Upper lobe of left lung (tissue), 6 donors: ENCODE results near the gene MEGF11. TPM values are rescaled to one million over a fixed set of nuclear protein-coding genes. Genes with fewer than 3 reads are reported as not detected.

Experiments used
- ATAC-seq, 2 donors: fragments of 200-7000 bp; cut with Tn5 transposase; one replicate each; pipeline ENCODE4 v1.9.1; 2022; ENCODE audit warnings: mild to moderate bottlenecking in 2 of 2, moderate library complexity in 2 of 2; ENCODE audit not compliant: low FRiP score in 2 of 2
- DNase-seq, 2 donors: peaks; one replicate each; pipeline ENCODE4 v3.0.0-alpha.2; 2019 to 2020
- H3K27ac ChIP-seq, 4 donors: fragments of 200-600 bp; sonication (generic); one replicate each; pipeline ENCODE4 v1.5.1; 2016 to 2019
- H3K27me3 ChIP-seq, 4 donors: fragments of 200-600 bp; sonication (generic); one replicate each; pipeline ENCODE4 v1.5.1; 2017 to 2019
- H3K36me3 ChIP-seq, 4 donors: fragments of 200-600 bp; sonication (generic); one replicate each; pipeline ENCODE4 v1.5.1; 2016 to 2019
- H3K4me1 ChIP-seq, 4 donors: fragments of 200-600 bp; sonication (generic); one replicate each; pipeline ENCODE4 v1.5.1; 2018 to 2019
- H3K4me3 ChIP-seq, 4 donors: fragments of 200-600 bp; sonication (generic); one replicate each; pipeline ENCODE4 v1.5.1; 2017 to 2019; ENCODE audit warnings: mild to moderate bottlenecking in 2 of 4, moderate library complexity in 1 of 4
- H3K9me3 ChIP-seq, 4 donors: fragments of 200-600 bp; sonication (generic); one replicate each; pipeline ENCODE4 v1.5.1; 2018 to 2019
- EP300 ChIP-seq, 4 donors: sonication (generic); formaldehyde crosslinking; IDR thresholded peaks; one replicate each; pipeline ENCODE4 v1.5.1; 2017; ENCODE audit warnings: antibody characterized with exemption in 4 of 4, control low read depth in 2 of 4
- POLR2A ChIP-seq, 4 donors: fragments of 450-650 bp; IDR thresholded peaks; one replicate each; pipeline ENCODE4 v1.5.1; 2016 to 2017; ENCODE audit warnings: antibody characterized with exemption in 4 of 4, mild to moderate bottlenecking in 2 of 4
- POLR2AphosphoS5 ChIP-seq, 2 donors: sonication (generic); formaldehyde crosslinking; IDR thresholded peaks; one replicate each; pipeline ENCODE4 v1.5.1; 2017; ENCODE audit warnings: antibody characterized with exemption in 2 of 2
- WGBS, 2 donors: methylation state at CpG; one replicate each; pipeline ENCODE4 v1.1.5; 2017 to 2018; 5-methylcytosine and 5-hydroxymethylcytosine counted together
- total RNA-seq, 6 donors: library from RNA; depleted of rRNA in 4 of 6; stranded (reverse); fragments of >200 nt in 4 of 6; gene quantifications; one replicate each; pipeline versions ENCODE4 v1.1.0 to v1.2.1, GENCODE V29; 2016 to 2021
- TF ChIP-seq, protein P1 (sequence below), 6 experiments: fragments of 450-650 bp in 4 of 6; fragments of 200-600 bp in 2 of 6; sonication (generic) in 2 of 6; IDR thresholded peaks; one replicate each; pipeline ENCODE4 v1.5.1; 2016 to 2019; ENCODE audit warnings: antibody characterized with exemption in 6 of 6
- donor health status: DM: no; HTN: no; CAD: no; lungs with moderate emphysema.
- donor health status: DM: no; HTN: yes; CAD: no; lungs with severe emphysema.

The MEGF11 gene
- total RNA-seq, 6 donors from 2014 or later: 1.5 to 4.0 (median 3.5) TPM; not detected in 3

DNA sequence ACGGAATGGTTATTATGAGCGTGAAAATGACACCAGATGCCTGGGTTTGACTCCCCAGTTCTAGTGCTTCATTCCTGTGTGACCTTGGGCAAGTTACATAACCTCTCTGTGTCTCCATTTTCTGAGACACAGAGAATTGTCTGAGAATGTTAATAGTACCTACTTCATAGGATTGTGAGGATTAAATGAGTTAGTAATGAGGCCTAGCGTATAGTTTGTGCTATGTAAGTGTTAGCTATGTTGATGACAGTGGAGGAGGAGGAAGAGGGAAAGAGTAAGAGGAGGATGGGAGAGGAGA is 150.3 kb downstream of the MEGF11 start:
- no peaks in the 10 kb centered on the region for H3K9me3 ChIP-seq
- DNase-seq (no peak), ATAC-seq (no peak)
- 95 to 98% methylated on average over 3 of the region's 3 CpGs for WGBS, 2 donors
- H3K27me3 ChIP-seq: no peaks in the 10 kb centered on the region
- H3K27ac ChIP-seq: no peak overlapping the region
- no peaks in the 10 kb centered on the region for H3K36me3 ChIP-seq
- peaks cover 0 to under 1% (median 0%) of the 10 kb centered on the region in 4 donors for H3K4me1 ChIP-seq
- no peak overlapping the region for H3K4me3 ChIP-seq
- TF ChIP-seq, protein P1, sequence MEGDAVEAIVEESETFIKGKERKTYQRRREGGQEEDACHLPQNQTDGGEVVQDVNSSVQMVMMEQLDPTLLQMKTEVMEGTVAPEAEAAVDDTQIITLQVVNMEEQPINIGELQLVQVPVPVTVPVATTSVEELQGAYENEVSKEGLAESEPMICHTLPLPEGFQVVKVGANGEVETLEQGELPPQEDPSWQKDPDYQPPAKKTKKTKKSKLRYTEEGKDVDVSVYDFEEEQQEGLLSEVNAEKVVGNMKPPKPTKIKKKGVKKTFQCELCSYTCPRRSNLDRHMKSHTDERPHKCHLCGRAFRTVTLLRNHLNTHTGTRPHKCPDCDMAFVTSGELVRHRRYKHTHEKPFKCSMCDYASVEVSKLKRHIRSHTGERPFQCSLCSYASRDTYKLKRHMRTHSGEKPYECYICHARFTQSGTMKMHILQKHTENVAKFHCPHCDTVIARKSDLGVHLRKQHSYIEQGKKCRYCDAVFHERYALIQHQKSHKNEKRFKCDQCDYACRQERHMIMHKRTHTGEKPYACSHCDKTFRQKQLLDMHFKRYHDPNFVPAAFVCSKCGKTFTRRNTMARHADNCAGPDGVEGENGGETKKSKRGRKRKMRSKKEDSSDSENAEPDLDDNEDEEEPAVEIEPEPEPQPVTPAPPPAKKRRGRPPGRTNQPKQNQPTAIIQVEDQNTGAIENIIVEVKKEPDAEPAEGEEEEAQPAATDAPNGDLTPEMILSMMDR (IDR thresholded peaks at IDR 0.05): no peak
- no peak for TF ChIP-seq EP300 (IDR thresholded peaks at IDR 0.05)
- TF ChIP-seq POLR2AphosphoS5 (IDR thresholded peaks at IDR 0.05): no peak
- TF ChIP-seq POLR2A (IDR thresholded peaks at IDR 0.05): no peak

DNA sequence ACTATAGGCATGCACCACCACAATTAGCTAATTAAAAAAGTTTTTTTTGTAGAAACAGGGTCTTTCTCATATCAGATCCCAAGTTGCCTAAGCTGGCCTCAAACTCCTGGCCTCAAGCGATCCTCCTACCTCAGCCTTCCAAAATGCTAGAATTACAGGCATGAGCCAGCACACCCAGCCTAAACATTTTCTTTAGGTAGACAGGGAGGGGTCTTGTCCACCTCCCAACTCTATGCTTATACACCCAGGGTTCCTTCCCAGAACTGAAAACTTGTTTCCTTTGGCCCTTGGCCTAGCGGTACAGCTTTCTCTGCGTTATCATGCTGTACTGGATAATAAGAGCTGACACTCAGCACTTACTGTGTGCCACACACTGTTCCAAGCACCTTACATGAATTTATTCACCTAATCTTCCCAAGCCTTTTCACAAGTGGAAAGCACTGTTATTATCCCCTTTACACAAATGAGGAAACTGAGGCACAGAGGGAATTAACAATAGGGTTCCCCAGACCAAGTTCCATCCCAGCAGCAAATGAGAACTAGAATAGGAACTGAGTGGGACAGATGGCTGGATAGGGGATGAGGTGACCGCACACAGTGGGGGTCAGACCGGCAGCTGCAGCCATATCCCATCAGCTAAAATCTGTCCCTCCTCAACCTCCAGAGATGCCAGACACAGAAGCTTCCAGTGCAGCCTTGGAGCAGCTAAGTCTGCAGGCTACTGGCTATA is 150.8 kb downstream of the MEGF11 start:
- Histone ChIP-seq H3K27me3 (no peaks in the 10 kb centered on the region), H3K36me3 (no peaks in the 10 kb centered on the region), H3K4me3 (no peak overlapping the region), H3K4me1 (peaks cover 0 to 4% (median 0%) of the 10 kb centered on the region in 4 donors), H3K27ac (no peak overlapping the region), H3K9me3 (no peaks in the 10 kb centered on the region)
- 87 to 91% methylated on average over 5 of the region's 5 CpGs for WGBS, 2 donors
- ATAC-seq (no peak), DNase-seq (no peak)
- TF ChIP-seq, protein P1 (IDR thresholded peaks at IDR 0.05): no peak
- TF ChIP-seq POLR2AphosphoS5 (IDR thresholded peaks at IDR 0.05) (no peak), POLR2A (IDR thresholded peaks at IDR 0.05) (no peak), EP300 (IDR thresholded peaks at IDR 0.05) (no peak)

DNA sequence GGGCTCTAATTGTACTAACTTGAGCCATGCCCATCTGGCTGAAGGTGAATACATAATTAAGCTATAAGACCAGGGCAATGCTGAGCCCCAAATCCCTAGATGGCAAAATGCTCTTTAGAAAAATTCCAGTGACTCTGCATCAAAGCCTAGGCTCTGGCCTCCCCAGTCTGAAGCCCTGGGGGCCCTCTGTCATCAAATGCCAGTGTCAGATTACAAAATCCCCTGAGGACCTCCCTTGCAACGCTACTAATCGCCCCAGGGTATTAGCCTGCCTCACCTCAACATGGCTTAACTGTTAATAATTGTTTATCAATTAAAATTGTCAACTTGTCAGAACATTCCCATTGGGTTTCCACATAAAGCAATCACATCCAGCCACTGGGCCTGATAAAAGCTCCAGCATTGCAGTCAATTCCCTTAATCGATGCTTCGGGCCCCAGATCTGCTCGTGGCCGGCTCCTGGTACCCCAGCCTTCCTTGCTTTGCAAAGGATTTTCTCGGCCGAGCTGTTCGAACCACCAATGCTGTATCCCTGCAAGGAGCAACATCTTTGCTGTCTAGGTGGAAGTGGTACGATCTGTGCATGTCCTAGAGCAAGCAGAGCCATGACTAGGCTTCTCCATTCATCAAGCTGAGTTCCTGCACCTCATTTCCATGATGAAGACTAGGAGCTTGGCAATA is 151.7 kb downstream of the MEGF11 start:
- Histone ChIP-seq H3K4me3 (no peak overlapping the region), H3K36me3 (no peaks in the 10 kb centered on the region), H3K27ac (no peak overlapping the region), H3K9me3 (no peaks in the 10 kb centered on the region), H3K4me1 (peaks cover 0 to 4% (median 0%) of the 10 kb centered on the region in 4 donors), H3K27me3 (no peaks in the 10 kb centered on the region)
- TF ChIP-seq, protein P1 (IDR thresholded peaks at IDR 0.05): no peak
- TF ChIP-seq EP300 (IDR thresholded peaks at IDR 0.05): no peak
- TF ChIP-seq POLR2AphosphoS5 (IDR thresholded peaks at IDR 0.05): no peak
- WGBS, 2 donors: 75 to 81% methylated on average over 10 of the region's 10 CpGs
- DNase-seq (no peak), ATAC-seq (no peak)

DNA sequence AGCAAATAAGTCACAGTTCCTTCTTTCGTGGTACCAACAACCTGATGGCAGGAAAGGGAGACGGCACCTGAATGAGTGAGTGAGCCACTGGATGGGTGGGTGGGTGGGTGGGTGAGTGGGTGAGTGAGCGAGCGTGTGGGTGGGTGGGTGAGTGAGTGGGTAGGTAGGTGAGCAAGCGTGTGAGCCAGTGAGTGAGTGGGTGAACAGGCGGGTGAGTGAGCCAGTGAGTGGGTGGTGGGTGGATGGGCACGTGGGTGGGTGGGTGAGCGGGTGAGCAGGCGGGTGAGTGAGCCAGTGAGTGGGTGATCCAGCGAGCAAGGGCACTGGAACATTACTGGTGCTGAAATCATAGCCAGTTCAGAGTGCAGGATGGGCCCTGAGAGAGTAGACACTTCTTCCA is 152.8 kb downstream of the MEGF11 start:
- H3K9me3 ChIP-seq: no peaks in the 10 kb centered on the region
- H3K27ac ChIP-seq: no peak overlapping the region
- peaks cover 0 to 4% (median 0%) of the 10 kb centered on the region in 4 donors for H3K4me1 ChIP-seq
- H3K27me3 ChIP-seq: no peaks in the 10 kb centered on the region
- H3K36me3 ChIP-seq: no peaks in the 10 kb centered on the region
- H3K4me3 ChIP-seq: no peak overlapping the region
- TF ChIP-seq, protein P1 (IDR thresholded peaks at IDR 0.05): no peak
- no peak for TF ChIP-seq EP300 (IDR thresholded peaks at IDR 0.05)
- no peak for TF ChIP-seq POLR2AphosphoS5 (IDR thresholded peaks at IDR 0.05)
- TF ChIP-seq POLR2A (IDR thresholded peaks at IDR 0.05): no peak
- ATAC-seq: no peak
- DNase-seq: no peak
- WGBS, 2 donors: 83 to 88% methylated on average over 10 of the region's 10 CpGs
